HepG2 (cell line): ENCODE results near the gene VWCE. TPM values are rescaled to one million over a fixed set of nuclear protein-coding genes. Genes with fewer than 3 reads are reported as not detected.

Experiments
- AFF4 ChIP-seq: sonication (generic); formaldehyde crosslinking; IDR thresholded peaks from 2 replicates; pipeline ENCODE4 v1.4.0; 2020; ENCODE audit warnings: missing genetic modification reagents
- ARID2 ChIP-seq: sonication (generic); formaldehyde crosslinking; IDR thresholded peaks from 2 replicates; pipeline ENCODE4 v1.8.1; 2022; ENCODE audit warnings: mild to moderate bottlenecking, missing genetic modification reagents, borderline replicate concordance
- GZF1 ChIP-seq: sonication (generic); formaldehyde crosslinking; IDR thresholded peaks from 2 replicates; pipeline ENCODE4 v1.5.1; 2020; ENCODE audit warnings: mild to moderate bottlenecking, missing genetic modification reagents
- HDAC1 ChIP-seq: sonication (generic); formaldehyde crosslinking; IDR thresholded peaks from 2 replicates; pipeline ENCODE4 v1.5.1; 2020; ENCODE audit warnings: mild to moderate bottlenecking, missing genetic modification reagents
- HOXA9 ChIP-seq: sonication (generic); formaldehyde crosslinking; IDR thresholded peaks from 2 replicates; pipeline ENCODE4 v1.8.1; 2022; ENCODE audit warnings: missing genetic modification reagents, mild to moderate bottlenecking, moderate library complexity, borderline replicate concordance
- MED13 ChIP-seq: sonication (generic); formaldehyde crosslinking; IDR thresholded peaks from 2 replicates; pipeline ENCODE4 v1.5.0; 2020; ENCODE audit warnings: missing genetic modification reagents
- MIXL1 ChIP-seq: IDR thresholded peaks from 2 replicates; pipeline ENCODE4 v1.6.1; 2016
- MTA1 ChIP-seq: sonication (generic); formaldehyde crosslinking; IDR thresholded peaks from 2 replicates; pipeline ENCODE4 v1.4.0; 2020; ENCODE audit warnings: missing genetic modification reagents, mild to moderate bottlenecking, borderline replicate concordance
- PAWR ChIP-seq: sonication (generic); formaldehyde crosslinking; IDR thresholded peaks from 2 replicates; pipeline ENCODE4 v1.4.0; 2020; ENCODE audit warnings: missing genetic modification reagents, mild to moderate bottlenecking, borderline replicate concordance
- RARG ChIP-seq: sonication (generic); formaldehyde crosslinking; IDR thresholded peaks from 2 replicates; pipeline ENCODE4 v1.4.0; 2020; ENCODE audit warnings: low read depth, mild to moderate bottlenecking, missing genetic modification reagents
- SAP130 ChIP-seq: IDR thresholded peaks from 2 replicates; pipeline ENCODE4 v1.6.1; 2016; ENCODE audit warnings: low read depth
- SPEN ChIP-seq: sonication (generic); formaldehyde crosslinking; IDR thresholded peaks from 2 replicates; pipeline ENCODE4 v1.5.1; 2020; ENCODE audit warnings: low read depth, mild to moderate bottlenecking, missing genetic modification reagents
- ZBTB2 ChIP-seq: sonication (generic); formaldehyde crosslinking; IDR thresholded peaks from 2 replicates; pipeline ENCODE4 v1.8.0; 2022; ENCODE audit warnings: low read depth, missing genetic modification reagents
- ZBTB38 ChIP-seq: sonication (generic); formaldehyde crosslinking; IDR thresholded peaks from 2 replicates; pipeline ENCODE4 v1.5.1; 2020; ENCODE audit warnings: mild to moderate bottlenecking, missing genetic modification reagents
- ZFP1 ChIP-seq: IDR thresholded peaks from 2 replicates; pipeline ENCODE4 v1.6.1; 2016
- ZNF296 ChIP-seq: sonication (generic); formaldehyde crosslinking; conservative IDR thresholded peaks from 2 replicates; pipeline ENCODE4 v1.5.0; 2020; ENCODE audit warnings: mild to moderate bottlenecking, missing genetic modification reagents
- ZNF337 ChIP-seq: sonication (generic); formaldehyde crosslinking; IDR thresholded peaks from 2 replicates; pipeline ENCODE4 v1.5.1; 2020; ENCODE audit warnings: missing genetic modification reagents, low read depth, mild to moderate bottlenecking, borderline replicate concordance
- ZNF556 ChIP-seq: sonication (generic); formaldehyde crosslinking; IDR thresholded peaks from 2 replicates; pipeline ENCODE4 v1.4.0; 2020; ENCODE audit warnings: mild to moderate bottlenecking, missing genetic modification reagents, borderline replicate concordance
- ZNF576 ChIP-seq: sonication (generic); formaldehyde crosslinking; IDR thresholded peaks from 2 replicates; pipeline ENCODE4 v1.4.0; 2020; ENCODE audit warnings: mild to moderate bottlenecking, missing genetic modification reagents
- ZNF607 ChIP-seq: sonication (generic); formaldehyde crosslinking; IDR thresholded peaks from 2 replicates; pipeline ENCODE4 v1.5.1; 2020; ENCODE audit warnings: missing genetic modification reagents, mild to moderate bottlenecking, borderline replicate concordance
- polyA plus RNA-seq, 8 experiments: library from polyadenylated mRNA; depleted of rRNA in 3 of 8; stranded (reverse) in 7 of 8; unstranded in 1 of 8; fragments of >200 nt; fragmentation: Illumina TruSeq in 4 of 8; extraction: Trizol in 4 of 8; gene quantifications; 2 replicates each; pipeline versions ENCODE4 v1.2.1 to v1.2.3, GENCODE V29; 2011 to 2016; ENCODE audit warnings: low read depth in 4 of 8, missing spikeins in 1 of 8, mixed read lengths in 1 of 8; ENCODE audit not compliant: insufficient read depth in 1 of 8
- total RNA-seq, 5 experiments: library from RNA; depleted of rRNA; stranded (reverse); fragments of >200 nt; fragmentation: Illumina TruSeq; extraction: Trizol; gene quantifications; 2 replicates each; pipeline ENCODE4 v1.2.3, GENCODE V29; 2016; ENCODE audit warnings: low read depth in 1 of 5
- TF ChIP-seq, protein P1 (sequence below): sonication (generic); formaldehyde crosslinking; IDR thresholded peaks from 2 replicates; pipeline ENCODE4 v1.8.0; 2022; ENCODE audit warnings: mild to moderate bottlenecking, missing genetic modification reagents, moderate library complexity
- TF ChIP-seq, protein P2 (sequence below): sonication (generic); formaldehyde crosslinking; IDR thresholded peaks from 2 replicates; pipeline ENCODE4 v1.4.0; 2020; ENCODE audit warnings: missing genetic modification reagents, borderline replicate concordance

Gene VWCE
- total and polyA plus RNA-seq, 2 of the 13 experiments (the other 11 are each of a cell fraction or from before 2014, with no cell fraction given), result 27.6 to 58.3 TPM

DNA sequence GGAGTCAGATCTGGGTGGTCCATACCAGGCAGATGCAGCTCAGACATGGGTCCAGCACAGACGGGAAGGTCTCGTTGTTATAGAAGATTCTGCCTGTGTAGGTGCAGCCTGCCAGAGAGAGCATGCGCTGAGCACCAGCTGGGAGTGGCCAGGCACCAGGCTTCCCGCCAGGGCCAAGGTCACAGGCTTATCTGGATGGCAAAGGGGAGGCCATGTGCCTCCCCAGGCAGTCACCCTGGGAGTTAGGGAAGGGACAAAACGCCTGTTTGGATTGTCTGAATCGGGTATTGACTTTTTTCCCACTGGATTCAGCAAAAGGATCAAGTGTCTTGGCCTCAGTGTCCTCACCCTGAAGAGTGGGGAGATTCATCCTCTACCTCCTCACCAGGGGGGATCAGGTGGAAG lies 27.7 kb downstream of the VWCE start (continued):
- TF ChIP-seq ZNF576 (no peak), ZBTB2 (CRISPR knock-in tag) (no peak), ZBTB38 (peak; percentile 85; the same call in 1 of the 2 replicates), SAP130 (CRISPR knock-in tag) (peak; percentile 71), ARID2 (CRISPR knock-in tag) (no peak), MIXL1 (CRISPR knock-in tag) (no peak), HOXA9 (no peak), HDAC1 (CRISPR knock-in tag) (peak; percentile 44; the same call in 1 of the 2 replicates), AFF4 (no peak), ZNF607 (CRISPR knock-in tag) (0 out of 2 replicates have a peak, but pooled peaks have one; percentile 19), ZNF296 (CRISPR knock-in tag) (no peak), ZNF337 (no peak), MED13 (CRISPR knock-in tag) (no peak), SPEN (peak; percentile 44; the same call in 1 of the 2 replicates), ZFP1 (CRISPR knock-in tag) (no peak), GZF1 (CRISPR knock-in tag) (0 out of 2 replicates have a peak, but pooled peaks have one; percentile 55), ZNF556 (no peak), RARG (no peak), MTA1 (CRISPR knock-in tag) (peak; percentile 59; the same call in 1 of the 2 replicates), PAWR (no peak)
- TF ChIP-seq, protein P1, sequence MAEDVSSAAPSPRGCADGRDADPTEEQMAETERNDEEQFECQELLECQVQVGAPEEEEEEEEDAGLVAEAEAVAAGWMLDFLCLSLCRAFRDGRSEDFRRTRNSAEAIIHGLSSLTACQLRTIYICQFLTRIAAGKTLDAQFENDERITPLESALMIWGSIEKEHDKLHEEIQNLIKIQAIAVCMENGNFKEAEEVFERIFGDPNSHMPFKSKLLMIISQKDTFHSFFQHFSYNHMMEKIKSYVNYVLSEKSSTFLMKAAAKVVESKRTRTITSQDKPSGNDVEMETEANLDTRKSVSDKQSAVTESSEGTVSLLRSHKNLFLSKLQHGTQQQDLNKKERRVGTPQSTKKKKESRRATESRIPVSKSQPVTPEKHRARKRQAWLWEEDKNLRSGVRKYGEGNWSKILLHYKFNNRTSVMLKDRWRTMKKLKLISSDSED (CRISPR knock-in tag), result no peak
- TF ChIP-seq, protein P2, sequence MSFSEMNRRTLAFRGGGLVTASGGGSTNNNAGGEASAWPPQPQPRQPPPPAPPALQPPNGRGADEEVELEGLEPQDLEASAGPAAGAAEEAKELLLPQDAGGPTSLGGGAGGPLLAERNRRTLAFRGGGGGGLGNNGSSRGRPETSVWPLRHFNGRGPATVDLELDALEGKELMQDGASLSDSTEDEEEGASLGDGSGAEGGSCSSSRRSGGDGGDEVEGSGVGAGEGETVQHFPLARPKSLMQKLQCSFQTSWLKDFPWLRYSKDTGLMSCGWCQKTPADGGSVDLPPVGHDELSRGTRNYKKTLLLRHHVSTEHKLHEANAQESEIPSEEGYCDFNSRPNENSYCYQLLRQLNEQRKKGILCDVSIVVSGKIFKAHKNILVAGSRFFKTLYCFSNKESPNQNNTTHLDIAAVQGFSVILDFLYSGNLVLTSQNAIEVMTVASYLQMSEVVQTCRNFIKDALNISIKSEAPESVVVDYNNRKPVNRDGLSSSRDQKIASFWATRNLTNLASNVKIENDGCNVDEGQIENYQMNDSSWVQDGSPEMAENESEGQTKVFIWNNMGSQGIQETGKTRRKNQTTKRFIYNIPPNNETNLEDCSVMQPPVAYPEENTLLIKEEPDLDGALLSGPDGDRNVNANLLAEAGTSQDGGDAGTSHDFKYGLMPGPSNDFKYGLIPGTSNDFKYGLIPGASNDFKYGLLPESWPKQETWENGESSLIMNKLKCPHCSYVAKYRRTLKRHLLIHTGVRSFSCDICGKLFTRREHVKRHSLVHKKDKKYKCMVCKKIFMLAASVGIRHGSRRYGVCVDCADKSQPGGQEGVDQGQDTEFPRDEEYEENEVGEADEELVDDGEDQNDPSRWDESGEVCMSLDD (CRISPR knock-in tag), result no peak
